Mesothelial cell of epicardium (in vitro differentiated cells): ENCODE data around the gene A1BG. TPM values are rescaled to one million over a fixed set of nuclear protein-coding genes. Genes with fewer than 3 reads are reported as not detected.

Experiments used
- DNase-seq, 2 experiments: peaks; one replicate each; pipeline ENCODE4 v3.0.0; 2021; ENCODE audit warnings: low spot score in 2 of 2; ENCODE audit not compliant: unreplicated experiment in 2 of 2
- H3K27ac Mint-ChIP-seq: 2 replicates; pipeline ENCODE4 v1.8.0; 2021; ENCODE audit warnings: mixed read lengths
- H3K27me3 Mint-ChIP-seq: 2 replicates; pipeline ENCODE4 v1.8.0; 2021; ENCODE audit warnings: low read depth, mixed read lengths
- H3K36me3 Mint-ChIP-seq: 2 replicates; pipeline ENCODE4 v1.8.0; 2021; ENCODE audit warnings: mixed read lengths
- H3K4me1 Mint-ChIP-seq: 2 replicates; pipeline ENCODE4 v1.8.0; 2021; ENCODE audit warnings: mixed read lengths
- H3K4me3 Mint-ChIP-seq: 2 replicates; pipeline ENCODE4 v1.8.0; 2021; ENCODE audit warnings: mild to moderate bottlenecking, moderate library complexity, mixed read lengths
- H3K9me3 Mint-ChIP-seq: 2 replicates; pipeline ENCODE4 v1.8.0; 2021; ENCODE audit warnings: mixed read lengths
- CTCF ChIP-seq: fragments of 200-600 bp; sonication (generic); IDR thresholded peaks from one replicate; pipeline ENCODE4 v1.5.0; 2021; ENCODE audit warnings: antibody characterized with exemption; ENCODE audit not compliant: unreplicated experiment
- total RNA-seq: library from RNA; stranded (reverse); gene quantifications from 3 replicates; pipeline ENCODE4 v1.2.1, GENCODE V29; 2021

The A1BG gene
- total RNA-seq, 1 donor from 2014 or later, result 12.3 TPM

DNA sequence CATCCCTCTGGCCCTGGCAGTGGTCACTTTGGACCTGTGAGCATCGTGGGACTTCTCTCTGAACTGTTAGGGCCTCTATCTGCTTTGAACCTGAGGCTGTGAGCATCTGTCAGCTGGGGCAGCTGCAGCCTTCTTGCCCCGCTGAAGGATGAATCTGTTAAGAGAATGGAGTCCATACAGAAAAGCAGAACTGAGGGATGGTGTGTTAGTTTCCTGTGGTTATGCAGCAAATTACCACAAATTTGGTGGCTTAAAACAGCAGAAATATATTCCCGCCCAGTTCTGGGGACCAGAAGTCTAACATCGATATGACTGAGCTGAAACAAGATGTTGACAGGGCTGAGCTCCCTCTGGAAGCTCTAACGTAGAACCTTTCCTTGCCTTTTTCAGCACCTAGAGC lies 10.9 kb upstream of the A1BG start:
- peaks cover 10% of the 10 kb centered on the region for H3K4me1 Mint-ChIP-seq
- no peak for DNase-seq
- no peaks in the 10 kb centered on the region for H3K9me3 Mint-ChIP-seq
- no peaks in the 10 kb centered on the region for H3K27me3 Mint-ChIP-seq
- TF ChIP-seq CTCF, result no peak
- peaks cover 4% of the 10 kb centered on the region for H3K36me3 Mint-ChIP-seq
- H3K27ac Mint-ChIP-seq, result no peak overlapping the region
- H3K4me3 Mint-ChIP-seq, result peak overlapping the region; percentile 31

GRCh38 chr19:58362272-58362994 lies 9.1 kb upstream of the A1BG start, which contains the start of gene ZNF497:
Gene ZNF497 (minus strand): TSS chr19:58362751. CDS start chr19:58357635, 5,116 bp downstream.
- Mint-ChIP-seq H3K27me3 (no peaks in the 10 kb centered on the region), H3K27ac (peak within 1 kb of the TSS; percentile 99), H3K4me3 (peak within 1 kb of the TSS; percentile 98), H3K4me1 (peaks cover 10% of the 10 kb centered on the region), H3K36me3 (peaks cover 3% of the 10 kb centered on the region), H3K9me3 (no peaks in the 10 kb centered on the region)
- DNase-seq, result peak; percentile 95 to 98
- TF ChIP-seq CTCF, result no peak

DNA sequence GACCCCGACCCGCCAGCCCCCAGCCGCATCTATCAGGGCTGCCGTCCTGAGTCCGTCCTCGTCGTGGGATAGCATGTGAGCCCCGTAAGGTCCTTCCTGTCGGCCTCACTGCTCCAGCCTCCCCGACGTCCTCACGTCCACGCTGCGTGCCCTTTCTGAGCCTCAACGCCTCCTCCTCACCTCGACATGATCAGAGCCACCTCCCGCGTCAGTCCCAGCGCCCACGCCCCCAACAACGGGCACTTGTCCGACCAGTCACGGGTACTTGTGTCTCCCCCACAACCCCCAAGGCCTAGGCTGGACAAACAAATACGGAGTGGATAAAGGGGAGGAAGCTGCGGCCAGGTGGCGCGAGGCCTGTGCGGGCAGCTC lies 8.6 kb upstream of the A1BG start:
- no peak for DNase-seq

GRCh38 chr19:58357481-58358145 lies 4.3 kb upstream of the A1BG start:
- Mint-ChIP-seq H3K36me3 (no peaks in the 10 kb centered on the region), H3K4me1 (peaks cover 10% of the 10 kb centered on the region), H3K4me3 (no peak overlapping the region), H3K27ac (no peak overlapping the region), H3K27me3 (no peaks in the 10 kb centered on the region), H3K9me3 (no peaks in the 10 kb centered on the region)
- TF ChIP-seq CTCF, result no peak
- no peak for DNase-seq

More for the DNA sequence above, 8.6 kb upstream of the A1BG start:
- TF ChIP-seq CTCF, result no peak
- Mint-ChIP-seq H3K36me3 (no peaks in the 10 kb centered on the region), H3K4me1 (peaks cover 10% of the 10 kb centered on the region), H3K27me3 (no peaks in the 10 kb centered on the region), H3K4me3 (peak overlapping the region; percentile 98), H3K27ac (peak overlapping the region; percentile 99), H3K9me3 (no peaks in the 10 kb centered on the region)

DNA sequence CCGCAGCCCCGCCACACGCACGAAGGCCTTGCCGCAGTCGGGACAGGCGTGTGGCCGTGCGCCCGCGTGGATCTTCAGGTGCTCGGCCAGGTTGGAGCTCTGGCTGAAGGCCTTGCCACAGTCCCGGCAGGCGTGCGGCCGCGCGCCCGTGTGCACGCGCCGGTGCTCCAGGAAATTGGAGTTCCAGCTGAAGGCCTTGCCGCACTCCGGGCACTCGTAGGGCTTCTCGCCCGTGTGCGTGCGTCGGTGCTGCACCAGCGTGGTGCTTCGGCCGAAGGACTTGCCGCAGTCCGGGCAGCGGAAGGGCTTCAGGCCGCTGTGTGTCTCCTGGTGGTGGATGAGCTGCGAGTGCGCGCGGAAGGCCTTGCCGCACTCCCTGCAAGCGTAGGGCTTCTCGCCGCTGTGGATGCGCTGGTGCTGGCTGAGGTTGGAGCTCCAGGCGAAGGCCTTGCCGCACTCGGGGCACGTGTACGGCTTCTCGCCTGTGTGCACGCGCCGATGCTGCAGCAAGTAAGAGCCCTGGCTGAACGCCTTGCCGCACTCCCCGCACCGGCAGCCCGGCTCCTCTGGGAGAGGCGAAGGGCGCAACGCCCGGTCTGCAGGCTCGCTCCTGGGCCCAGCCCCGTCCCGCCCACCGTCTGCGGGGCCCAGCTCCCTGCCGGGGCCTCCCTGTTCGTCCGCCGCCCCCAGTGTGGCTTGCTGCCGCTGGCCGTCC lies 3.6 kb upstream of the A1BG start:
- no peak for TF ChIP-seq CTCF
- Mint-ChIP-seq H3K27me3 (no peaks in the 10 kb centered on the region), H3K27ac (no peak overlapping the region), H3K36me3 (no peaks in the 10 kb centered on the region), H3K4me3 (no peak overlapping the region), H3K4me1 (peaks cover 6% of the 10 kb centered on the region), H3K9me3 (no peaks in the 10 kb centered on the region)
- no peak for DNase-seq
